ENCODE data around the gene TBX1.

GRCh38 chr22:19739448-19739895 lies 21.1 kb upstream of the TBX1 start:
- TF ChIP-seq MAX (CRISPR knock-in tag; IDR thresholded peaks at IDR 0.05) (no peak), HMGA2 (CRISPR knock-in tag; IDR thresholded peaks at IDR 0.05) (no peak), CTCF (IDR thresholded peaks at IDR 0.05) (no peak), ETV6 (CRISPR knock-in tag; IDR thresholded peaks at IDR 0.05) (no peak), HMGXB4 (CRISPR knock-in tag; IDR thresholded peaks at IDR 0.05) (no peak), NFATC4 (CRISPR knock-in tag; IDR thresholded peaks at IDR 0.05) (no peak), JUN (CRISPR knock-in tag; IDR thresholded peaks at IDR 0.05) (no peak), CREM (CRISPR knock-in tag; IDR thresholded peaks at IDR 0.05) (no peak), AFF4 (CRISPR knock-in tag; IDR thresholded peaks at IDR 0.05; ENCODE audit: borderline replicate concordance) (no peak), ZNF138 (CRISPR knock-in tag; conservative IDR thresholded peaks at IDR 0.05) (no peak), IRF2 (CRISPR knock-in tag; IDR thresholded peaks at IDR 0.05; ENCODE audit: borderline replicate concordance, low read depth) (no peak)

All from WTC11 (cell line).